Nephron (organoid): ENCODE results near the gene GHRH.

Source experiments
- H3K27ac Mint-ChIP-seq, 3 experiments: 2 replicates each; pipeline ENCODE4 v1.8.0; 2020; ENCODE audit warnings: mixed read lengths in 3 of 3, mild to moderate bottlenecking in 2 of 3, moderate library complexity in 1 of 3
- H3K27me3 Mint-ChIP-seq: 2 replicates; pipeline ENCODE4 v1.8.0; 2021; ENCODE audit warnings: low read depth, mild to moderate bottlenecking, moderate library complexity, mixed read lengths
- H3K36me3 Mint-ChIP-seq: 2 replicates; pipeline ENCODE4 v1.8.0; 2020; ENCODE audit warnings: low read depth, mixed read lengths
- H3K4me1 Mint-ChIP-seq: 2 replicates; pipeline ENCODE4 v1.8.0; 2020; ENCODE audit warnings: mixed read lengths
- H3K4me3 Mint-ChIP-seq, 3 experiments: 2 replicates each; pipeline ENCODE4 v1.8.0; 2020; ENCODE audit warnings: mild to moderate bottlenecking in 3 of 3, mixed read lengths in 3 of 3, moderate library complexity in 2 of 3
- H3K9me3 Mint-ChIP-seq: 2 replicates; pipeline ENCODE4 v1.8.0; 2020; ENCODE audit warnings: mixed read lengths
- CTCF ChIP-seq, 3 experiments: fragments of 200-600 bp; sonication (generic); IDR thresholded peaks; one replicate each; pipeline ENCODE4 v1.5.0; 2021; ENCODE audit warnings: antibody characterized with exemption in 3 of 3; ENCODE audit not compliant: unreplicated experiment in 3 of 3

The GHRH gene

GRCh38 chr20:37266940-37267666 is 5.5 kb upstream of the GHRH start:
- no peak overlapping the region for H3K4me3 Mint-ChIP-seq
- H3K4me1 Mint-ChIP-seq: peaks cover 15% of the 10 kb centered on the region
- H3K36me3 Mint-ChIP-seq: no peaks in the 10 kb centered on the region
- peaks cover 9% of the 10 kb centered on the region for H3K27me3 Mint-ChIP-seq
- H3K27ac Mint-ChIP-seq: no peak overlapping the region
- no peaks in the 10 kb centered on the region for H3K9me3 Mint-ChIP-seq
- no peak for TF ChIP-seq CTCF (IDR thresholded peaks at IDR 0.05; ENCODE audit: unreplicated experiment in 3 of 3)

- Mint-ChIP-seq H3K27me3 (peaks cover 11% of the 10 kb centered on the region), H3K36me3 (no peaks in the 10 kb centered on the region), H3K4me1 (peaks cover 20% of the 10 kb centered on the region), H3K27ac (no peak overlapping the region), H3K9me3 (no peaks in the 10 kb centered on the region), H3K4me3 (no peak overlapping the region)
- TF ChIP-seq CTCF (IDR thresholded peaks at IDR 0.05; ENCODE audit: unreplicated experiment in 3 of 3): no peak
Measured at GRCh38 chr20:37265152-37265551, 3.5 kb upstream of the GHRH start.

- Mint-ChIP-seq H3K4me1 (peaks cover 13% of the 10 kb centered on the region), H3K9me3 (no peaks in the 10 kb centered on the region), H3K4me3 (no peak overlapping the region), H3K27me3 (peaks cover 17% of the 10 kb centered on the region), H3K36me3 (no peaks in the 10 kb centered on the region), H3K27ac (no peak overlapping the region)
- TF ChIP-seq CTCF (IDR thresholded peaks at IDR 0.05; ENCODE audit: unreplicated experiment in 3 of 3): no peak
Measured at GRCh38 chr20:37263686-37264085, 2.1 kb upstream of the GHRH start.

- Mint-ChIP-seq H3K36me3 (no peaks in the 10 kb centered on the region), H3K9me3 (no peaks in the 10 kb centered on the region), H3K4me3 (no peak overlapping the region), H3K27me3 (peaks cover 22% of the 10 kb centered on the region), H3K27ac (no peak overlapping the region), H3K4me1 (peaks cover 13% of the 10 kb centered on the region)
- TF ChIP-seq CTCF (IDR thresholded peaks at IDR 0.05; ENCODE audit: unreplicated experiment in 3 of 3): no peak
Measured at GRCh38 chr20:37262505-37262904, 891 bp upstream of the GHRH start.

- no peak overlapping the region for H3K4me3 Mint-ChIP-seq
- no peak overlapping the region for H3K27ac Mint-ChIP-seq
Measured at GRCh38 chr20:37260923-37261322, 691 bp downstream of the GHRH start.

More at GRCh38 chr20:37260923-37261322, 691 bp downstream of the GHRH start:
- Mint-ChIP-seq H3K36me3 (no peaks in the 10 kb centered on the region), H3K9me3 (no peaks in the 10 kb centered on the region), H3K27me3 (peaks cover 19% of the 10 kb centered on the region), H3K4me1 (peaks cover 5% of the 10 kb centered on the region)
- no peak for TF ChIP-seq CTCF (IDR thresholded peaks at IDR 0.05; ENCODE audit: unreplicated experiment in 3 of 3)
